ENCODE measurements around the gene NFIB. TPM values are rescaled to one million over a fixed set of nuclear protein-coding genes. Genes with fewer than 3 reads are reported as not detected.

Gene NFIB
- total RNA-seq, 2 donors from 2014 or later = 5.3 to 14.1 TPM

DNA sequence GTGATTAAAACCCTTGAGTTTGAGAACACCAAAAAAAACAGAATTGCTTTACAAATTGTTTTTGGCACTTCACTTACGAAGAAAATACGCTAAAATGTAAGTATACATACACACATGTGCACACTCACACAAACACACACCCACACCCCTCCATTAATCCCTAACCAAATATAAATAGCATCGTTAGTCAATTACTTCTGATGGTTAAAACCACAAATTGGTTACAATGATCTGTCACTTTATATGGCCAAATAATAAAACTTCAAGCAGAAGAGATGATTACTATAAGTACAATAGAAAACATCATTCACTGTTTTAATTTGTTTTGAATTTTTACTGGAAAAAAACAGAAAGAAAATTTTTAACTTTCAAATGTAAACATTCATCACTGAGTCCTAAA is 103.5 kb downstream of the NFIB start:
- H3K9me3 Mint-ChIP-seq = no peaks in the 10 kb centered on the region

DNA sequence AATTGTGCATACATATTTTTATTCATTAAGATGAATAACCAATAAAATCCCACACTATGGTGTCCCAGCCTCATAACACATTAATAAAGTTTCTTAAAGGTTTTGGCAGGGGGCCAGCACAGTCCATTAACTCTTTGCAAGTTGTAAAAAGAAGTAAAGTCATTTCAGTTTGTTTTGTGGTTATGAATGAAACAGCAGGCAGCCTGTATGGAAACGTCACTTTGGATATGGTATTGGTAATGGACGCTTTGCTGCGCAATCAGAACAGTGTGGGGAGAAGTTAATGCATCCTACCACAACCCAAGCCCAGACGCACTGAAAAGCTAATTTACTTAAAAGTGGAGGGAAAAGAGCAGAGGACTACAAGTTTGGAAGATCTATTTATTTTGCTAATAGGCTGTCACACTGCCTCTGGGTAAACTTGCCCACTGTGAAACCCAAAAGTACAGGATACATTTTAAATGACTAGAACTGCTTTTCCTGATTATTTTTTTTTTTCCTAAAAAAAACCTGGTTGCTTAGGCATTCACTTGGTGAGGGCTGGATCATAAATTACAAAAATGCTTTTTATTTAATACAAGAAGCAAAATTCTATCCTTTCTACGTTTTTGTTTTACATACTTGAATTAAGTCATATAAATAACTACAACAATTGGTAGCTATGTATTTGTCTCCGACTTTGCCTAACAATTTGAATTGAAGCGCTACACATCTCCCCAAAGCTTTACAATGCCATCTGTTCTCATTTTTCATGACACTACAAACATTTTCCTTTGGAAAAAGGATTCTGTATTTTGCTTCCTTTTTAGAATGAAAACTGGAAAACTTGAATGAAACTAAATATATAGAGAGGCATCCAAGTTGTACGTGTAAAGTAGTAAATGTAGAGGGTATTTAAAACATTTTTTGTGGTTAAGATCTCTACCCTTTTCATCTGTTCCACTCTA is 104.3 kb downstream of the NFIB start:
- WGBS, 2 experiments (ENCODE audit: insufficient coverage in 1 of 2, insufficient read length in 1 of 2) = 84 to 90% methylated on average over 2 to 8 of the region's 8 CpGs
- DNase-seq = no peak
- Mint-ChIP-seq H3K9me3 (no peaks in the 10 kb centered on the region), H3K27ac (no peak overlapping the region), H3K36me3 (ENCODE audit: low read depth) (no peaks in the 10 kb centered on the region), H3K4me3 (no peak overlapping the region), H3K27me3 (ENCODE audit: insufficient read depth) (peaks cover 3% of the 10 kb centered on the region), H3K4me1 (peaks cover 10% of the 10 kb centered on the region)
- Histone ChIP-seq H3K4me3 (ENCODE audit: low read length) (no peak overlapping the region), H3K4me1 (ENCODE audit: control insufficient read depth, insufficient read depth, low read length) (no peaks in the 10 kb centered on the region), H3K9me3 (ENCODE audit: control insufficient read depth, low read length) (no peaks in the 10 kb centered on the region), H3K27ac (ENCODE audit: low read depth, low read length) (no peak overlapping the region), H3K9ac (ENCODE audit: extremely low read depth, low read length, poor library complexity, severe bottlenecking) (no peak overlapping the region), H3K36me3 (ENCODE audit: control insufficient read depth, insufficient read depth, low read length) (no peaks in the 10 kb centered on the region), H3K27me3 (ENCODE audit: control insufficient read depth, insufficient read depth, low read length, poor library complexity, severe bottlenecking) (peaks cover 20% of the 10 kb centered on the region)
- TF ChIP-seq, protein P1, sequence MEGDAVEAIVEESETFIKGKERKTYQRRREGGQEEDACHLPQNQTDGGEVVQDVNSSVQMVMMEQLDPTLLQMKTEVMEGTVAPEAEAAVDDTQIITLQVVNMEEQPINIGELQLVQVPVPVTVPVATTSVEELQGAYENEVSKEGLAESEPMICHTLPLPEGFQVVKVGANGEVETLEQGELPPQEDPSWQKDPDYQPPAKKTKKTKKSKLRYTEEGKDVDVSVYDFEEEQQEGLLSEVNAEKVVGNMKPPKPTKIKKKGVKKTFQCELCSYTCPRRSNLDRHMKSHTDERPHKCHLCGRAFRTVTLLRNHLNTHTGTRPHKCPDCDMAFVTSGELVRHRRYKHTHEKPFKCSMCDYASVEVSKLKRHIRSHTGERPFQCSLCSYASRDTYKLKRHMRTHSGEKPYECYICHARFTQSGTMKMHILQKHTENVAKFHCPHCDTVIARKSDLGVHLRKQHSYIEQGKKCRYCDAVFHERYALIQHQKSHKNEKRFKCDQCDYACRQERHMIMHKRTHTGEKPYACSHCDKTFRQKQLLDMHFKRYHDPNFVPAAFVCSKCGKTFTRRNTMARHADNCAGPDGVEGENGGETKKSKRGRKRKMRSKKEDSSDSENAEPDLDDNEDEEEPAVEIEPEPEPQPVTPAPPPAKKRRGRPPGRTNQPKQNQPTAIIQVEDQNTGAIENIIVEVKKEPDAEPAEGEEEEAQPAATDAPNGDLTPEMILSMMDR (conservative IDR thresholded peaks at IDR 0.05) = no peak

More for the DNA sequence above, 103.5 kb downstream of the NFIB start:
- peaks cover 3% of the 10 kb centered on the region for H3K27me3 Mint-ChIP-seq (ENCODE audit: insufficient read depth)
- Histone ChIP-seq H3K4me1 (ENCODE audit: control insufficient read depth, insufficient read depth, low read length) (no peaks in the 10 kb centered on the region), H3K27ac (ENCODE audit: low read depth, low read length) (no peak overlapping the region), H3K36me3 (ENCODE audit: control insufficient read depth, insufficient read depth, low read length) (no peaks in the 10 kb centered on the region), H3K9me3 (ENCODE audit: control insufficient read depth, low read length) (no peaks in the 10 kb centered on the region), H3K4me3 (ENCODE audit: low read length) (no peak overlapping the region), H3K9ac (ENCODE audit: extremely low read depth, low read length, poor library complexity, severe bottlenecking) (no peak overlapping the region), H3K27me3 (ENCODE audit: control insufficient read depth, insufficient read depth, low read length, poor library complexity, severe bottlenecking) (peaks cover 20% of the 10 kb centered on the region)
- H3K36me3 Mint-ChIP-seq (ENCODE audit: low read depth) = no peaks in the 10 kb centered on the region
- no peak for DNase-seq
- peaks cover 10% of the 10 kb centered on the region for H3K4me1 Mint-ChIP-seq
- no peak overlapping the region for H3K27ac Mint-ChIP-seq
- WGBS, 2 experiments (ENCODE audit: insufficient coverage in 1 of 2, insufficient read length in 1 of 2) = 91 to 95% methylated on average over 3 of the region's 3 CpGs
- TF ChIP-seq, protein P1 (conservative IDR thresholded peaks at IDR 0.05) = no peak
- H3K4me3 Mint-ChIP-seq = no peak overlapping the region

DNA sequence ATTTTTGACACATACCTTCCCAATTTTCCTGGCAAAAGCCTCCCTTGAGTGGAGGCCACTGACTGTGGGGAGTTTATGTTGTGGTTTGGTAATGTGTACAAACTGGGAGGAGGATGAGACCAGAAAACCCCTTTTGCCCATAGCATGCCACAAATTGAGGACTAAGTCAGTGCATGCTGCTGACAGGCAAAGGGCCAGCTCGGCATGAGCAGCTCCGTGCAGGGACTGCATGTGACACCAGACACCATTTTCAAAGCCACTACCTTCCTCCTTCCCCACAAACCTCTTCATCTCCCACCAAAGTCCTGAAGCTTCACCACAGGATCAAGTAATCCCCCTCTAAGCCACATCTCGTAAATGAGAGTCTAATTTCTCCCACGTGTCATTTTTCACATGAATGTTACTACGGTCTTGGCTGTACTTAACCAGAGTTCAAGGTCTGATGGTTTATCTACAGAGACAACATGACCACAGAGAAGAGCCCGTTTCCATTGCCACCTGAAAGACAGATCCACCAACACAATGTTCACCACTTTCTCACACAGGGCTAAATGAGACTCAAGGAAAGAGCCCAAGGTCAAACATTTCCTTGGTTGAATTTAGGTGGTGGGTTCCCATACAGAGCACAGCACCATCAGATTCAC is 106.5 kb downstream of the NFIB start:
- 89 to 93% methylated on average over 3 to 6 of the region's 6 CpGs for WGBS, 2 experiments (ENCODE audit: insufficient coverage in 1 of 2, insufficient read length in 1 of 2)
- no peak overlapping the region for H3K4me3 Mint-ChIP-seq
- peaks cover 5% of the 10 kb centered on the region for H3K4me1 Mint-ChIP-seq
- Histone ChIP-seq H3K36me3 (ENCODE audit: control insufficient read depth, insufficient read depth, low read length) (no peaks in the 10 kb centered on the region), H3K9me3 (ENCODE audit: control insufficient read depth, low read length) (no peaks in the 10 kb centered on the region), H3K4me3 (ENCODE audit: low read length) (no peak overlapping the region), H3K4me1 (ENCODE audit: control insufficient read depth, insufficient read depth, low read length) (no peaks in the 10 kb centered on the region), H3K9ac (ENCODE audit: extremely low read depth, low read length, poor library complexity, severe bottlenecking) (no peak overlapping the region), H3K27ac (ENCODE audit: low read depth, low read length) (no peak overlapping the region), H3K27me3 (ENCODE audit: control insufficient read depth, insufficient read depth, low read length, poor library complexity, severe bottlenecking) (peaks cover 20% of the 10 kb centered on the region)
- no peaks in the 10 kb centered on the region for H3K27me3 Mint-ChIP-seq (ENCODE audit: insufficient read depth)
- TF ChIP-seq, protein P1 (conservative IDR thresholded peaks at IDR 0.05) = no peak
- no peak for DNase-seq
- no peaks in the 10 kb centered on the region for H3K36me3 Mint-ChIP-seq (ENCODE audit: low read depth)
- no peak overlapping the region for H3K27ac Mint-ChIP-seq
- no peaks in the 10 kb centered on the region for H3K9me3 Mint-ChIP-seq

All from endodermal cell (in vitro differentiated cells).